Measurements from ENCODE around the gene C19orf38. TPM values are rescaled to one million over a fixed set of nuclear protein-coding genes. Genes with fewer than 3 reads are reported as not detected.
A peak's percentile ranks its signal among the peaks of the same experiment; 100 is the strongest.

Gene C19orf38
- total RNA-seq, 1 experiment from 2014 or later, result not detected

GRCh38 chr19:10863107-10863717, 15.0 kb downstream of the C19orf38 start:
- no peaks in the 10 kb centered on the region for H3K23me2 ChIP-seq (ENCODE audit: insufficient read length, low read depth, low read length, poor library complexity, severe bottlenecking)
- no peak overlapping the region for H2BK12ac ChIP-seq (ENCODE audit: insufficient read length, low read depth, low read length)
- no peak overlapping the region for H2BK20ac ChIP-seq (ENCODE audit: low read depth, low read length, poor library complexity, severe bottlenecking)
- no peaks in the 10 kb centered on the region; the same call in 1 of the 2 replicates for H3K79me2 ChIP-seq (ENCODE audit: insufficient read depth, low read length)
- no peak overlapping the region for H3K4ac ChIP-seq (ENCODE audit: low read depth, low read length)
- H2BK5ac ChIP-seq (ENCODE audit: insufficient read length, low read length), result no peak overlapping the region
- no peak for TF ChIP-seq CTCF (conservative IDR thresholded peaks at IDR 0.05)
- H3K27ac ChIP-seq (ENCODE audit: insufficient read length, low read depth, low read length), result no peak overlapping the region
- no peak overlapping the region for H3K18ac ChIP-seq (ENCODE audit: insufficient read length, low read depth, low read length)
- Mint-ChIP-seq H3K4me1 (peaks cover 6 to 20% of the 10 kb centered on the region in 2 experiments), H3K27ac (peak overlapping the region in 1 of 3 experiments; percentile 87; a peak in 2 of 7 replicates), H3K4me3 (no peak overlapping the region; a peak in 1 of 5 replicates), H3K9me3 (no peaks in the 10 kb centered on the region), H3K27me3 (ENCODE audit: low read depth) (no peaks in the 10 kb centered on the region), H3K36me3 (ENCODE audit: insufficient read depth in 1 of 3, low read depth in 3 of 3) (no peaks in the 10 kb centered on the region)
- H3K56ac ChIP-seq (ENCODE audit: insufficient read length, low read depth, low read length), result no peak overlapping the region
- H3K79me1 ChIP-seq (ENCODE audit: insufficient read depth, low read depth, low read length, poor library complexity, severe bottlenecking), result no peaks in the 10 kb centered on the region
- no peak overlapping the region for H2AFZ ChIP-seq (ENCODE audit: low read length)
- no peak overlapping the region for H2BK15ac ChIP-seq (ENCODE audit: low read depth, low read length)
- no peak overlapping the region for H2BK120ac ChIP-seq (ENCODE audit: low read depth, low read length, poor library complexity, severe bottlenecking)
- H4K91ac ChIP-seq (ENCODE audit: insufficient read length, low read depth, low read length), result no peak overlapping the region
- no peak for DNase-seq
- no CpG with 5 or more reads among the region's 18 CpGs for WGBS (ENCODE audit: extremely low coverage, insufficient read length, low lambda C conversion rate)
- no peaks in the 10 kb centered on the region for H4K20me1 ChIP-seq (ENCODE audit: control insufficient read depth, insufficient read depth, insufficient read length)
- H3K4me1 ChIP-seq (ENCODE audit: insufficient read depth, low read length), result 0 out of 2 replicates have a peak, but pooled peaks cover 2% of the 10 kb centered on the region
- H3K14ac ChIP-seq (ENCODE audit: insufficient read depth, low read length), result no peak overlapping the region
- no peaks in the 10 kb centered on the region for H3K9me3 ChIP-seq (ENCODE audit: control insufficient read depth, low read depth, low read length)
- H2AK5ac ChIP-seq (ENCODE audit: insufficient read length, low read length), result no peak overlapping the region
- no peak overlapping the region for H3T11ph ChIP-seq (ENCODE audit: low read length)
- no peak overlapping the region for H3K4me2 ChIP-seq (ENCODE audit: insufficient read depth, insufficient read length, low read length)
- no peak overlapping the region for H3K23ac ChIP-seq (ENCODE audit: insufficient read length, low read depth, low read length)
- no peaks in the 10 kb centered on the region for H3K27me3 ChIP-seq (ENCODE audit: insufficient read depth, low read length)
- H4K5ac ChIP-seq (ENCODE audit: insufficient read length, low read depth, low read length), result no peak overlapping the region
- H3K9ac ChIP-seq (ENCODE audit: extremely low read depth, insufficient read length, low read length), result no peak overlapping the region
- no peak overlapping the region for H4K8ac ChIP-seq (replicated peaks; ENCODE audit: insufficient read length, low read depth, low read length)
